Measurements from ENCODE around the gene UNC13B.

UNC13B gene

DNA sequence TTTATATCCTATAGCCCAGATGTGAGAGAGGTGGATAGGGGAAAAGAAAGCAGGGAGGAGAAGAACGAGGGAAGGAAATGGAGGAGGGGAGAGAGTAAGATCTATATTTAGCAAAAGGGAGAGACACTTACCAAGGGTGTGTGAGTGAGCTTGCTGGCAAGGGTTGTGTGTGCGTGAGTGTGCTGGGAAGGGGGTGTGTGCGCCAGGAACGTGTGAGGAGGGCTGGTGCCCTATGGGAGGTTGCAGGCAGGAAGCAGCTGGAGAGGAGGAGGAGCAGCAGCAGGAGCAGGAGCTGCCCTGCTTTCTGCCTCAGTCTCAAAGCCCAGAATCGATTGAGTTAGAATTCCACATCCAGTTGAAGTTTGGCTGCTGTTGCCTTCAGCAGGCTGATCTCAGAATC, 179.8 kb downstream of the UNC13B start:
- no peak for DNase-seq (ENCODE audit: low read depth)

DNA sequence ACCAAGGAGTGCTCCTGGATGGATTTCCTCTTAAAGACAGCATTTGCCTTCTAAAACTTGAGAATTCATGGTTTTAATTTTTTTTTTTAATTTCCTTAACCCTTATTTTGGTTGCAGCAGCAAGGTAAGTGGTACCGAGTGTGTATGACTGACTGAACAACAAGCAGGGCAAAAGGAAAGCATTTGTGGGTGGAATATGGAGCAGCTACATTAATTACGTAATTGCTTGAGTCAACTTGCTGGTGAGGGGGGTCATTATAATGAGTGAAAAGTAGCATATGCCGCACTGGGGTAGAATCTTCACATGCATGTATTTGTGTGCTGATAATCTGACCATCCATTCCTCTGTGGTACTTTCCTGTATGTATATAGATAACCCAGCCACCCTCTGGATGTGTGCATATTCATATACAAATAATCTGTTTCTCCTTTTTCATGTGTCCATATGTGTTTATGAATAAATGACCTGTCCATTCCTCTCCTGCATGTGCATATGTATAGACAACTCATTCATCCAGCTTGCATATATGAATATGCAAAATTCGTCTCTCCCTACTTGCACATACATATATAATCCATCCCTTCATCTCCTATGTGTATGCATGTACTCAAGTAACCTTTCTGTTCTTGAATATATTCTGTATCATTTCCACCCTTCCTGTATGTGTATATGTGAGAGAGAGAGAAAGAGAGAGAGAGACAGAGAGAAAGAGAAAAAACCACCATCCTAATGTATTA, 180.6 kb downstream of the UNC13B start:
- TF ChIP-seq, protein P1, sequence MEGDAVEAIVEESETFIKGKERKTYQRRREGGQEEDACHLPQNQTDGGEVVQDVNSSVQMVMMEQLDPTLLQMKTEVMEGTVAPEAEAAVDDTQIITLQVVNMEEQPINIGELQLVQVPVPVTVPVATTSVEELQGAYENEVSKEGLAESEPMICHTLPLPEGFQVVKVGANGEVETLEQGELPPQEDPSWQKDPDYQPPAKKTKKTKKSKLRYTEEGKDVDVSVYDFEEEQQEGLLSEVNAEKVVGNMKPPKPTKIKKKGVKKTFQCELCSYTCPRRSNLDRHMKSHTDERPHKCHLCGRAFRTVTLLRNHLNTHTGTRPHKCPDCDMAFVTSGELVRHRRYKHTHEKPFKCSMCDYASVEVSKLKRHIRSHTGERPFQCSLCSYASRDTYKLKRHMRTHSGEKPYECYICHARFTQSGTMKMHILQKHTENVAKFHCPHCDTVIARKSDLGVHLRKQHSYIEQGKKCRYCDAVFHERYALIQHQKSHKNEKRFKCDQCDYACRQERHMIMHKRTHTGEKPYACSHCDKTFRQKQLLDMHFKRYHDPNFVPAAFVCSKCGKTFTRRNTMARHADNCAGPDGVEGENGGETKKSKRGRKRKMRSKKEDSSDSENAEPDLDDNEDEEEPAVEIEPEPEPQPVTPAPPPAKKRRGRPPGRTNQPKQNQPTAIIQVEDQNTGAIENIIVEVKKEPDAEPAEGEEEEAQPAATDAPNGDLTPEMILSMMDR (IDR thresholded peaks at IDR 0.05; ENCODE audit: low read depth, low read length, missing control alignments) = no peak
- DNase-seq (ENCODE audit: low read depth) = no peak
- no peak overlapping the region for H3K4me3 ChIP-seq (ENCODE audit: low read depth, low read length)
- in situ Hi-C loops (cut with HindIII; ENCODE audit: low sequenced_read_pairs) = no loop called here

More for the DNA sequence above, 179.8 kb downstream of the UNC13B start:
- H3K4me3 ChIP-seq (ENCODE audit: low read depth, low read length) = no peak overlapping the region
- in situ Hi-C loops (cut with HindIII; ENCODE audit: low sequenced_read_pairs) = no loop called here
- TF ChIP-seq, protein P1 (IDR thresholded peaks at IDR 0.05; ENCODE audit: low read depth, low read length, missing control alignments) = no peak

DNA sequence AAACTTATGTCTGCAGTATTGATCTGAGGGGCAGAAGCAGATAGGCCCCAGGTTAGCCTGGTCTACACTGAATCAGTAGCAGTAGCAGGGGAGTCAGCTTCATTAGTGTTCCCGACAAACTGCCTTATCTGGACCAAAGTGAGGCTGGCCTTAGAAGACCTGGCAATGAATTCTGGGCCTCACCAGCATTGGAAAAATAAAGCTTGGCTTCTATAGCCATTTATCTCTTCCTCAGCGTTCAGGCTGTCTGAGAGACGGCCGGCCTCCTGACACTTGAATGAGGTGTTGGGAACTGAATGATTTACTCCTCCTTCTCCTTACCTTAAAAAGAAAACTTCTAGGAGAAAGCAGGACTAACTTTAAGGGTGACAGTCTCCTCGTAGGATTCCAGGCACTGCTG, 186.3 kb downstream of the UNC13B start:
- TF ChIP-seq, protein P1 (IDR thresholded peaks at IDR 0.05; ENCODE audit: low read depth, low read length, missing control alignments) = no peak
- in situ Hi-C loops (cut with HindIII; ENCODE audit: low sequenced_read_pairs) = no loop called here

DNA sequence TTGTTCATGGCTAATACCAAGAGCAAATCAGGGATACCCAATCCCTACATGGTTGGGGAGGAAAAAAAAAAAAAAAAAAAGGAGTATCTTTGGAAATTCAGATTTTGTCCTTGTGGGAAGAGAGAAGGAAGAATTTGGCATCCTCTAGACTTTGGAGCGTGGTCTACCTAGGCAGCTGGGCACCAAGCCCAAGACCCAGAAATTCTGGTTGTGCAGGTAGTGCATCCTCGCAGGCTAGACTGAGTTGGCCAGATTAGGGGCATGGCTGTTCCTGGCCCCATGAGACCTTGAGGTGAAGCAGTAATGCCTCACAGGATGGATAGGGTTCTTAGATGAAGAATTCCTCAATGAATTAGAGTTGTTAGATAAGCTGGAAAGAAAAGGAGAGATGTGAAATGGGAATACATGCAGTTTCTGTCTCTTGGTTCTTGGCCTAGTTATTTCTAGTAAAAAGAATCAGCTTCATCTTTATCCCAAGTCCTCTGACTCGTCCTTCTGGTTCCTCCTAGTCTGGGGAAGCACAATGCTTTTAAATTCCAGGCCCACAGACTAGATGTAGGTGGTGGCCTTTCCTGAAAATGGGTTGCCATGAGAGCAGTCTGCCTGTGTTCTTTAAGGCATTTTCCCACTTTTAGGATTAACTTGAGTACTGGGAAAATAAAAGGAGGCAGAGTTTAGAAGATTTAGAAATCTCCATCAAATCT, 187.6 kb downstream of the UNC13B start:
- no peak overlapping the region for H3K4me3 ChIP-seq (ENCODE audit: low read depth, low read length)
- TF ChIP-seq, protein P1 (IDR thresholded peaks at IDR 0.05; ENCODE audit: low read depth, low read length, missing control alignments) = no peak
- in situ Hi-C loops (cut with HindIII; ENCODE audit: low sequenced_read_pairs) = no loop called here
- DNase-seq (ENCODE audit: low read depth) = no peak

More for the DNA sequence above, 186.3 kb downstream of the UNC13B start:
- no peak overlapping the region for H3K4me3 ChIP-seq (ENCODE audit: low read depth, low read length)
- no peak for DNase-seq (ENCODE audit: low read depth)

DNA sequence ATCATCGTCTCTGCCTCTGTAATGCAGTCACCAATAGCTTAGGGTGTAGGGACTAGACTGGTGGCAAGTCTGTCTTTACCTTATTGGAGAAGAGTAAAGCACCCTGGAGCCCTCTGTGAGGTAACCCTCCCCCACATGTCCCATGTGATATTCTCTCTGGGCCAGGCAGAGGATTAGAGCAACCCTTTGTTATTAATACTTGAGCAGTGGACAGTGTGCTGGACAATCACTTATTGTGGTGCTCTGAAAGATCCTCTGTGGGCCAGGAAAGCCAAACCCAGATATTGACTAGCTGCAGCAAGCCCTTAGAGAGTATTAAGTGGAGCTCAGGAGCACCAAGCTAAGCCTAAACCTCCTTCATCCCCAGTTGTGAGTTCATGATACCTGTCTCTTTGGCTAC, 188.4 kb downstream of the UNC13B start:
- no peak for DNase-seq (ENCODE audit: low read depth)
- TF ChIP-seq, protein P1 (IDR thresholded peaks at IDR 0.05; ENCODE audit: low read depth, low read length, missing control alignments) = no peak
- no peak overlapping the region for H3K4me3 ChIP-seq (ENCODE audit: low read depth, low read length)
- in situ Hi-C loops (cut with HindIII; ENCODE audit: low sequenced_read_pairs) = no loop called here

DNA sequence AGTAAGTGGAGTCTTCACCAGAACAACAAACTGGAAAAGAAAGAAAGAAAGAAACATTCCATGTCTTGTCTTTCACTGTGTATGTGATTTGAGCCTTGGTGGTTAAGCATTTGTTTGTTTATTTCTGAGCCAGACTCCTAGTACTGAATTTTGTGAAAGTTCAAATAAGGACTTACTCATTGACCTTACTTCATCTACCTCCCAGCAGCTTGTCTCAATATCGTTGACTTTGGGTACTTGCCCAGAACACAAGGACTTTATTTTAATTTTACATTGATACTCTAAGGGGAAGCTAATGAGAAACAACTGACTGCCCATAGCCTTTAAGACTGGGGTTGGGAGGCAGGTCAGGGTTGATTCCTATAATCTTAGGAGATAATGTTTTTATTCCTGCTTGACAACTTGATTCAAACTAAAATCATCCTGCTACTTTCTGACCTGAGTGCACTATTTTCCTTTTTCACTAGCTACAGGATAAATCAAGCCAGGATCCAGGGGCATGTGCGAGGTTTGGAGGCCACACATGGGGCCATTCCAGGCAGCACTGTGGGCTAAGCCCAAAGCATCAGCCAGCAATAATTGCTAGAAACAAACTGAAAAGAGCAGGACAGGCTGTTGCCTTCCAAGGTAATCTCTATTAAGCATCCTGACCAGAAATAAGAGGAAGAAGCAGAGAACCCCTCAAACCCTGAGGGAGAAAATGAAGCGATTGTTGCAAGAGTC, 189.2 kb downstream of the UNC13B start:
- H3K4me3 ChIP-seq (ENCODE audit: low read depth, low read length) = no peak overlapping the region
- TF ChIP-seq, protein P1 (IDR thresholded peaks at IDR 0.05; ENCODE audit: low read depth, low read length, missing control alignments) = no peak
- in situ Hi-C loops (cut with HindIII; ENCODE audit: low sequenced_read_pairs) = no loop called here
- peak; percentile 76 for DNase-seq (ENCODE audit: low read depth)

Measured in astrocyte of the cerebellum (primary cell).